ENCODE results near the gene TLR7. TPM values are rescaled to one million over a fixed set of nuclear protein-coding genes. Genes with fewer than 3 reads are reported as not detected.

The TLR7 gene
- 0.04 TPM in 2 of 3 replicates, not detected in the other for total RNA-seq

- DNase-seq (ENCODE audit: low spot score in 2 of 2, unreplicated experiment in 2 of 2) = no peak
- Mint-ChIP-seq H3K27ac (no peak within 1 kb of the TSS), H3K36me3 (no peaks in the 10 kb centered on the region), H3K27me3 (ENCODE audit: low read depth) (no peaks in the 10 kb centered on the region), H3K9me3 (peaks cover 38% of the 10 kb centered on the region), H3K4me1 (no peaks in the 10 kb centered on the region), H3K4me3 (no peak within 1 kb of the TSS)
- TF ChIP-seq CTCF (IDR thresholded peaks at IDR 0.05; ENCODE audit: unreplicated experiment) = no peak
These were observed at the start of gene TLR7 for GRCh38 chrX:12866451-12867377. TLR7 (plus strand) TSS chrX:12867072; CDS start chrX:12867579, 507 bp downstream.

DNA sequence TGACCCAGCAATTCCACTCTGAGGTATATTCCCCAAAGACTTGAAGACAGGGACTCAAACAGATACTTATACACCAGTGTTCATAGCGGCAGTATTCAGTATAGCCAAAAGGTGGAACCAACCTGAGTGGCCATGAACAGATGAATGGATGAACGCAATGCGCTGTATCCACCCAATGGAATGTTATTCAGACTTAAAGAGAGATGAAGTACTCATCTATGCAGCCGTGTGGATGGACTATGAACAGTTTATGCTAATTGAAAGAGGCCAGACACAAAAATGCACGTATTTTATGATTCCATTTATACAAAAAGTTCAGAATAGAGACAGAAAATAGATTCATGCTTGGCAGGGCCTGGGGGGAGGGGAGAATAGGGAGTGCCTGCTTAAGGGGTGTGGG lies 49.3 kb upstream of the TLR7 start:
- DNase-seq (ENCODE audit: low spot score in 2 of 2, unreplicated experiment in 2 of 2) = no peak
- H3K4me3 Mint-ChIP-seq = no peak overlapping the region
- H3K4me1 Mint-ChIP-seq = no peaks in the 10 kb centered on the region
- H3K27me3 Mint-ChIP-seq (ENCODE audit: low read depth) = no peaks in the 10 kb centered on the region
- no peak overlapping the region for H3K27ac Mint-ChIP-seq
- TF ChIP-seq CTCF (IDR thresholded peaks at IDR 0.05; ENCODE audit: unreplicated experiment) = no peak
- H3K9me3 Mint-ChIP-seq = peaks cover 27% of the 10 kb centered on the region
- H3K36me3 Mint-ChIP-seq = peaks cover 22% of the 10 kb centered on the region

DNA sequence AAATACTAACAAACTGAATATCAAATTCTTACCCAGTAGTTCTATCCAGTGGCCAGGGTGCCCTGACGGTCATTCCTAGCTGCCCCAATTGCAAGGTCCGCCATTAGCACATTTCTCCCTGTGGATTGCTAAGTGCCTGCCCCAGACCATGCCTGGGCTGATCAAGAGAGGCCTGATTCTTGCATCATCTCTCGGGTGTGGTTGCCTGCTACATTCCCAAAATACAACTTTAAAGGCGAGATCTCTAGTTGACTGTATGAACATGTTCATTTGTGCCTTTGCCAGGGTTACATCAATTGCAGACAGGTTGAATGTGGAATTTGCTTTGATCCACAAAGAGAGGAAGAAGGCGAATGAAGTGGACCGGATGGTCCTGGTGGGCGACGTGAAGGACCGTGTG lies 47.6 kb upstream of the TLR7 start:
- Mint-ChIP-seq H3K9me3 (peaks cover 20% of the 10 kb centered on the region), H3K4me3 (no peak overlapping the region), H3K27ac (no peak overlapping the region), H3K27me3 (ENCODE audit: low read depth) (no peaks in the 10 kb centered on the region), H3K36me3 (peaks cover 26% of the 10 kb centered on the region), H3K4me1 (no peaks in the 10 kb centered on the region)
- no peak for DNase-seq (ENCODE audit: low spot score in 2 of 2, unreplicated experiment in 2 of 2)
- TF ChIP-seq CTCF (IDR thresholded peaks at IDR 0.05; ENCODE audit: unreplicated experiment) = no peak

GRCh38 chrX:12820737-12821136 lies 46.1 kb upstream of the TLR7 start:
- no peak overlapping the region for H3K27ac Mint-ChIP-seq
- peaks cover 23% of the 10 kb centered on the region for H3K9me3 Mint-ChIP-seq

DNA sequence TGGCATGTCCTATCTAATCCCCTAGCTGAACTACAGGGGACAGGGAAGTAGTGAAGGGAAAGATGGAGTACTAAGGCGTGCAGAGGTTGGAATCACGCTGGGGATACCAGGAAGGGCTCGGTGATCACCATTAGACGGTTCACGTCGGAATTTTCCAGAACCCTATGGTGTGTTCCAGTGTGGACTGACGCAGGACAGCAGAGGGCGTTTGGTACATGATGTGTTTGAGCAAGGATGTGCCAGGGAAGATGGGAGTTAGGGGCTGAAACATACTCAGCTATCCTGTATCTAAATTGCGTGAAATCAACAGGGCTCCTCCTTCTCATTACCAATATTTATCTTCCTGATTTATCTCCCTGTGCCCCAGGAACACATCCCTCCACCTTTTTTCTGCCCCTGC lies 41.9 kb upstream of the TLR7 start:
- Mint-ChIP-seq H3K9me3 (peaks cover 28% of the 10 kb centered on the region), H3K36me3 (peaks cover 22% of the 10 kb centered on the region), H3K4me1 (peaks cover 5% of the 10 kb centered on the region), H3K4me3 (no peak overlapping the region), H3K27me3 (ENCODE audit: low read depth) (peaks cover 3% of the 10 kb centered on the region), H3K27ac (no peak overlapping the region)
- DNase-seq (ENCODE audit: low spot score in 2 of 2, unreplicated experiment in 2 of 2) = no peak
- TF ChIP-seq CTCF (IDR thresholded peaks at IDR 0.05; ENCODE audit: unreplicated experiment) = no peak

More at GRCh38 chrX:12820737-12821136, 46.1 kb upstream of the TLR7 start:
- TF ChIP-seq CTCF (IDR thresholded peaks at IDR 0.05; ENCODE audit: unreplicated experiment) = no peak
- no peak for DNase-seq (ENCODE audit: low spot score in 2 of 2, unreplicated experiment in 2 of 2)
- Mint-ChIP-seq H3K27me3 (ENCODE audit: low read depth) (no peaks in the 10 kb centered on the region), H3K36me3 (peaks cover 29% of the 10 kb centered on the region), H3K4me3 (no peak overlapping the region), H3K4me1 (peaks cover 5% of the 10 kb centered on the region)
